Left lung (tissue), 10 donors: Measurements from ENCODE around the gene PLCH1. TPM values are rescaled to one million over a fixed set of nuclear protein-coding genes. Genes with fewer than 3 reads are reported as not detected.

ENCODE experiments used
- ATAC-seq: fragments of 200-7000 bp; cut with Tn5 transposase; one replicate; pipeline ENCODE4 v1.9.1; 2020; ENCODE audit warnings: moderate library complexity
- DNase-seq, 4 donors: peaks; one replicate each; pipeline ENCODE4 v3.0.0-alpha.2; 2013 to 2020
- H3K27ac ChIP-seq, 2 donors: fragments of 200-600 bp; sonication (generic) in 1 of 2; one replicate each; pipeline versions ENCODE4 v1.5.0 to v1.8.0; 2020 to 2021
- H3K27me3 ChIP-seq, 2 donors: fragments of 200-600 bp; sonication (generic) in 1 of 2; one replicate each; pipeline versions ENCODE4 v1.5.0 to v1.8.0; 2020 to 2021
- H3K36me3 ChIP-seq, 2 donors: fragments of 200-600 bp; sonication (generic) in 1 of 2; one replicate each; pipeline versions ENCODE4 v1.5.0 to v1.8.0; 2020 to 2021
- H3K4me1 ChIP-seq, 2 donors: fragments of 200-600 bp; one replicate each; pipeline ENCODE4 v1.8.0; 2021
- H3K4me3 ChIP-seq, 2 donors: fragments of 200-600 bp; sonication (generic) in 1 of 2; one replicate each; pipeline versions ENCODE4 v1.5.0 to v1.8.0; 2020 to 2021; ENCODE audit warnings: mild to moderate bottlenecking in 1 of 2
- H3K9me3 ChIP-seq, 2 donors: fragments of 200-600 bp; sonication (generic) in 1 of 2; one replicate each; pipeline versions ENCODE4 v1.5.0 to v1.8.0; 2020 to 2021
- CTCF ChIP-seq, 2 donors: fragments of 200-600 bp; sonication (generic) in 1 of 2; IDR thresholded peaks; one replicate each; pipeline versions ENCODE4 v1.5.0 to v1.8.0; 2021; ENCODE audit warnings: antibody characterized with exemption in 2 of 2
- intact Hi-C, 2 donors: fragments of 100-400 bp; cut with DNase I; formaldehyde crosslinking; loops; one replicate each; pipeline versions ENCODE4 v1.11.2 to v1.14.2; 2022
- polyA plus RNA-seq, 6 donors: library from polyadenylated mRNA; unstranded; fragments of 120-200 nt; gene quantifications; one replicate each; pipeline ENCODE4 v1.2.1, GENCODE V29; 2013; ENCODE audit not compliant: insufficient read length in 6 of 6
- total RNA-seq, 2 donors: library from RNA; stranded (reverse); fragmentation: NEBNext Ultra II Directional; extraction: Animal tissue kit (Norgen Biotek cat#: 25700); gene quantifications; one replicate each; pipeline ENCODE4 v1.2.1, GENCODE V29; 2021
- donor health status: DM: no; HTN: yes; CAD: no.
- donor health status: DM: no; HTN: no; CAD: no.

PLCH1 gene
- total and polyA plus RNA-seq, 8 donors, result 8.5 to 33.8 (median 23.7) TPM

DNA sequence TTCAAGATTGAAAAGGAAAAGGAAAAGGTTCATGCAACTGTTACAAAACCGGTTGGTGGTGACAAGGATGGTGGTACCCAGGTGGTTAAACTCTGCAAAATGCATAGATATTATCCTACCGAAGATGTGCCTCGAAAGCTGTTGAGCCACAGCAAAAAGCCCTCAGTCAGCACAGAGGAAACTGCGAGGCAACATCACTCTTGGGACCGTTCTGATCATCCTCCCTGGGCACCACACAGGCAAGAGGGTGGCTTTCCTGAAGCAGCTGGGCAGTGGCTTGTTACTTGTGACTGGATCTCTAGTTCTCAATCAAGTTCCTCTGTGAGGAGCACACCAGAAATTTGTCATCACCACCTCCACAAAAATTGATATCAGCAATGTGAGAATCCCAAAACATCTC lies 86.9 kb downstream of the PLCH1 start:
- DNase-seq (no peak), ATAC-seq (no peak)
- no peak for TF ChIP-seq CTCF (IDR thresholded peaks at IDR 0.05)
- H3K4me3 ChIP-seq, result no peak overlapping the region
- no peaks in the 10 kb centered on the region for H3K36me3 ChIP-seq
- intact Hi-C loops, result no loop called here
- H3K27me3 ChIP-seq, result no peaks in the 10 kb centered on the region
- H3K27ac ChIP-seq, result no peak overlapping the region
- H3K9me3 ChIP-seq, result no peaks in the 10 kb centered on the region
- no peaks in the 10 kb centered on the region for H3K4me1 ChIP-seq

DNA sequence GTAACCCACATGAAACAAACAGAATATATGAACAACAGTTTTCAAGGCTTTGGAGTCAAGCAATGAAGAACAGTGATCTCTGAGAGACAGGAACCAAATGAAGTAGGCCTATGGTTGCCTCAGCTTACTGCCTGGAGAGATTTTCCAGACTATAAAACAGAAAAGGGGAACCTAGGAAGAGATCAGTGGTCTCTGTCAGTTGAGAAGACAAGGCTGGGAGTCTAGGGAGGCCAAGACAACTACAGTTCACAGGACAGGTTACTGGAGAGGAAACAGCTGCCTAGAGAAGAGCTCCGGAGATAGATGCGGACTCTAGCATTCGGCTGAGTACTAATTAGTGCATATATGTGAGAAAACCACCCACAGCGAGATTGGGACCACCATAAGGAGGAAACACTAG lies 87.7 kb downstream of the PLCH1 start:
- no peak for DNase-seq
- Histone ChIP-seq H3K27me3 (no peaks in the 10 kb centered on the region), H3K36me3 (no peaks in the 10 kb centered on the region), H3K27ac (no peak overlapping the region), H3K4me1 (no peaks in the 10 kb centered on the region), H3K9me3 (no peaks in the 10 kb centered on the region), H3K4me3 (no peak overlapping the region)
- intact Hi-C loops, result no loop called here
- ATAC-seq, result no peak
- no peak for TF ChIP-seq CTCF (IDR thresholded peaks at IDR 0.05)

- H3K36me3 ChIP-seq, result no peaks in the 10 kb centered on the region
- H3K27me3 ChIP-seq, result no peaks in the 10 kb centered on the region
- no peak for TF ChIP-seq CTCF (IDR thresholded peaks at IDR 0.05)
- no peak overlapping the region for H3K27ac ChIP-seq
- DNase-seq (no peak), ATAC-seq (peak; percentile 25)
- H3K4me3 ChIP-seq, result no peak overlapping the region
- H3K9me3 ChIP-seq, result no peaks in the 10 kb centered on the region
- intact Hi-C loops, result no loop called here
- H3K4me1 ChIP-seq, result peaks cover 3 to 5% of the 10 kb centered on the region in 2 donors
These were observed 88.4 kb downstream of the PLCH1 start for GRCh38 chr3:155656466-155656865.

GRCh38 chr3:155651489-155652218 lies 93.2 kb downstream of the PLCH1 start:
- intact Hi-C loops, result no loop called here
- H3K27ac ChIP-seq, result no peak overlapping the region
- H3K9me3 ChIP-seq, result no peaks in the 10 kb centered on the region
- no peak overlapping the region for H3K4me3 ChIP-seq
- no peak for TF ChIP-seq CTCF (IDR thresholded peaks at IDR 0.05)
- DNase-seq (no peak), ATAC-seq (peak; percentile 59)
- H3K27me3 ChIP-seq, result no peaks in the 10 kb centered on the region
- H3K4me1 ChIP-seq, result peaks cover 3 to 10% of the 10 kb centered on the region in 2 donors
- H3K36me3 ChIP-seq, result no peaks in the 10 kb centered on the region

DNA sequence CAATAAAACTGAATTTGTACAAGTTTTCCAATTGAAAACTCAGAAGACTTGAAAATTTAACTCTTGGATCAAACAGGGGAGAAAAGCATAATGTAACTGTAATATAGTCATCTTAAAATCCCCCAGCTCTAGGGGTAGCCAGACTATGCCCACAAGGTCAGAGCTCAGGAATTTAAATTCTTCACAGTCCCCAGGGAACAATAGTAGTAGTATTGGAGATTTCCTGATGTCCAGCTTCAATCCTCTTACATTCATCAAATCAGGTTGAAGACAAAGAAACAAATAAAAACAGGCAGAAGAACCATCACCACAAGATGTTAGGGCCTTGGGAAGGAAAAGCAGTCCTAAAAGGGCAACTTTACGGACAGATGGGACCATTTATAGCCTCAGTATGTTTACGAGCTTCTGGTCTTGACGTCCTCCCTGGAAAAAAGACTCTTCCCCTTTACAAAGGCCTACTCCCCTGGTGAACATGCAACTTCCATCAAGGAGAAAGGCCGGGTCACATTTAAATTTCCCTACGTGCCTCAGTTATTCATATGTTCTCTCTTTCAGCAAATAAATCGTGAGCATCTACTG lies 96.8 kb downstream of the PLCH1 start:
- no peak for ATAC-seq
- intact Hi-C loops, result no loop called here
- Histone ChIP-seq H3K4me1 (peaks cover 3 to 12% of the 10 kb centered on the region in 2 donors), H3K27me3 (no peaks in the 10 kb centered on the region), H3K36me3 (no peaks in the 10 kb centered on the region), H3K9me3 (no peaks in the 10 kb centered on the region), H3K4me3 (no peak overlapping the region), H3K27ac (no peak overlapping the region)
- DNase-seq, result no peak
- no peak for TF ChIP-seq CTCF (IDR thresholded peaks at IDR 0.05)
